NB4 (cell line): ENCODE results near the gene TNIP1.

Experiments used
- MYC ChIP-seq: IDR thresholded peaks from 2 replicates; pipeline ENCODE4 v1.6.1; 2011; ENCODE audit warnings: low read depth, low read length
- POLR2A ChIP-seq: IDR thresholded peaks from 2 replicates; pipeline ENCODE4 v1.6.1; 2011; ENCODE audit warnings: mild to moderate bottlenecking; ENCODE audit not compliant: insufficient read length; ENCODE audit errors: extremely low read depth

- TF ChIP-seq POLR2A (no peak), MYC (no peak)
Measured at GRCh38 chr5:151096001-151096373, 15.2 kb upstream of the TNIP1 start.
